ENCODE measurements around the gene RPAP2.
"Not testable (repeated sequence)": the region's sequence is repeated elsewhere in the genome, so short reads cannot be mapped to it uniquely, and the experiment has no call there.

Gene RPAP2

GRCh38 chr1:92380867-92381266 lies 82.0 kb downstream of the RPAP2 start:
- no peaks in the 10 kb centered on the region for H3K27me3 ChIP-seq
- H3K36me3 ChIP-seq = no peaks in the 10 kb centered on the region
- TF ChIP-seq, protein P1, sequence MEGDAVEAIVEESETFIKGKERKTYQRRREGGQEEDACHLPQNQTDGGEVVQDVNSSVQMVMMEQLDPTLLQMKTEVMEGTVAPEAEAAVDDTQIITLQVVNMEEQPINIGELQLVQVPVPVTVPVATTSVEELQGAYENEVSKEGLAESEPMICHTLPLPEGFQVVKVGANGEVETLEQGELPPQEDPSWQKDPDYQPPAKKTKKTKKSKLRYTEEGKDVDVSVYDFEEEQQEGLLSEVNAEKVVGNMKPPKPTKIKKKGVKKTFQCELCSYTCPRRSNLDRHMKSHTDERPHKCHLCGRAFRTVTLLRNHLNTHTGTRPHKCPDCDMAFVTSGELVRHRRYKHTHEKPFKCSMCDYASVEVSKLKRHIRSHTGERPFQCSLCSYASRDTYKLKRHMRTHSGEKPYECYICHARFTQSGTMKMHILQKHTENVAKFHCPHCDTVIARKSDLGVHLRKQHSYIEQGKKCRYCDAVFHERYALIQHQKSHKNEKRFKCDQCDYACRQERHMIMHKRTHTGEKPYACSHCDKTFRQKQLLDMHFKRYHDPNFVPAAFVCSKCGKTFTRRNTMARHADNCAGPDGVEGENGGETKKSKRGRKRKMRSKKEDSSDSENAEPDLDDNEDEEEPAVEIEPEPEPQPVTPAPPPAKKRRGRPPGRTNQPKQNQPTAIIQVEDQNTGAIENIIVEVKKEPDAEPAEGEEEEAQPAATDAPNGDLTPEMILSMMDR (IDR thresholded peaks at IDR 0.05) = no peak

GRCh38 chr1:92393966-92394365 lies 95.1 kb downstream of the RPAP2 start:
- H3K27ac ChIP-seq; H3K27me3 ChIP-seq; H3K36me3 ChIP-seq; H3K4me3 ChIP-seq (ENCODE audit: low read depth in 1 of 2, low read length in 1 of 2); H3K9me3 ChIP-seq: not testable (repeated sequence)
- peaks cover 12 to 13% of the 10 kb centered on the region in 2 experiments for H3K4me1 ChIP-seq (ENCODE audit: control insufficient read depth in 1 of 2, insufficient read depth in 1 of 2, low read depth in 1 of 2, low read length in 1 of 2)

More at GRCh38 chr1:92380867-92381266, 82.0 kb downstream of the RPAP2 start:
- Histone ChIP-seq H3K4me3 (ENCODE audit: low read depth in 1 of 2, low read length in 1 of 2) (no peak overlapping the region), H3K4me1 (ENCODE audit: control insufficient read depth in 1 of 2, insufficient read depth in 1 of 2, low read depth in 1 of 2, low read length in 1 of 2) (peaks cover 0 to 6% of the 10 kb centered on the region in 2 experiments), H3K9me3 (no peaks in the 10 kb centered on the region), H3K27ac (no peak overlapping the region)

- Histone ChIP-seq H3K4me3 (ENCODE audit: low read depth in 1 of 2, low read length in 1 of 2) (no peak overlapping the region), H3K27ac (peak overlapping the region; percentile 61), H3K36me3 (no peaks in the 10 kb centered on the region), H3K4me1 (ENCODE audit: control insufficient read depth in 1 of 2, insufficient read depth in 1 of 2, low read depth in 1 of 2, low read length in 1 of 2) (peaks cover 18 to 24% of the 10 kb centered on the region in 2 experiments), H3K9me3 (peaks cover 6% of the 10 kb centered on the region), H3K27me3 (no peaks in the 10 kb centered on the region)
- TF ChIP-seq, protein P1 (IDR thresholded peaks at IDR 0.05) = no peak
These were observed 99.7 kb downstream of the RPAP2 start for GRCh38 chr1:92398519-92398918.

DNA sequence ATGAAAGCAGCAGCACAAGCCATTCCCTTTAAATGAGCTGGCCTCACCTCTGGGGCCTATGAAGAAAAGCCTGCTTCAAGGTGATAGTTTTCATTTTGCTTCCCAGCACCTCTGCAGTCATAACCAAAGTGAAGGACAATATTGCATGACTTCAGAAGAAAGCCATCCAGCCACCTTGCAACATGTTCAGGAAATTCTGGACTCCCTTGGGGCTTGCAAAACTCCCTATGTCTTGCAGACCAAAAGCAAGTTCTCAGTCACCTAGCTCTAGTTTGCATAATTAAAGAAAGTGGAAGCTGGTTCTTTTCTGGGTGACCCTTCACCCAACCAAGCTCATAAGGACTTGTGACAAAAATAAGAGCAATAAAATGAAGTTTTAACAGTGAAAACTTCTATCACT lies 100.2 kb downstream of the RPAP2 start:
- TF ChIP-seq, protein P1 (IDR thresholded peaks at IDR 0.05) = no peak
- Histone ChIP-seq H3K27ac (peak overlapping the region; percentile 61), H3K27me3 (no peaks in the 10 kb centered on the region), H3K9me3 (peaks cover 9% of the 10 kb centered on the region), H3K4me3 (ENCODE audit: low read depth in 1 of 2, low read length in 1 of 2) (no peak overlapping the region), H3K4me1 (ENCODE audit: control insufficient read depth in 1 of 2, insufficient read depth in 1 of 2, low read depth in 1 of 2, low read length in 1 of 2) (peaks cover 18 to 24% of the 10 kb centered on the region in 2 experiments), H3K36me3 (no peaks in the 10 kb centered on the region)

DNA sequence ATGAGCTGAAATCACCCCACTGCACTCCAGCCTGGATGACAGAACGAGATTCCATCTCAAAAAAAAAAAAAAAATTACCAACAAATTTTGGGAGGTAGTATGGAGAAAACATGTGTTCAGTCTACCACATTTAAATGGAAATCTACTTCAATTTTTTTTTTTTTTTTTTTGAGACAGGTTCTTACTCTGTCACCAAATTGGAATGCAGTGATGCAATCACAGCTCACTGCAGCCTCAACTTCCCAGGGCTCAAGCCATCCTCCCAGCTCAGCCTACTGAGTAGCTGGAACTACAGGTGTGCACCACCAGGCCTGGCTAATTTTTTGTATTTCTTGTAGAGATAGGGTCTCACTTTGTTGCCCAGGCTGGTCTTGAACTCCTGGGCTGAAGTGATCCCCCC lies 105.8 kb downstream of the RPAP2 start:
- no peaks in the 10 kb centered on the region for H3K36me3 ChIP-seq
- H3K27me3 ChIP-seq = no peaks in the 10 kb centered on the region
- H3K27ac ChIP-seq = no peak overlapping the region
- peaks cover 0 to 5% of the 10 kb centered on the region in 2 experiments for H3K4me1 ChIP-seq (ENCODE audit: control insufficient read depth in 1 of 2, insufficient read depth in 1 of 2, low read depth in 1 of 2, low read length in 1 of 2)
- TF ChIP-seq, protein P1 (IDR thresholded peaks at IDR 0.05) = no peak
- no peak overlapping the region for H3K4me3 ChIP-seq (ENCODE audit: low read depth in 1 of 2, low read length in 1 of 2)
- H3K9me3 ChIP-seq = peaks cover 9% of the 10 kb centered on the region

- Histone ChIP-seq H3K36me3 (no peaks in the 10 kb centered on the region), H3K27me3 (no peaks in the 10 kb centered on the region), H3K9me3 (no peaks in the 10 kb centered on the region), H3K4me1 (ENCODE audit: control insufficient read depth in 1 of 2, insufficient read depth in 1 of 2, low read depth in 1 of 2, low read length in 1 of 2) (no peaks in the 10 kb centered on the region), H3K4me3 (ENCODE audit: low read depth in 1 of 2, low read length in 1 of 2) (no peak overlapping the region), H3K27ac (no peak overlapping the region)
- TF ChIP-seq, protein P1 (IDR thresholded peaks at IDR 0.05) = no peak
These were observed 110.0 kb downstream of the RPAP2 start for GRCh38 chr1:92408825-92409224.
